ENCODE results near the gene GPR135. TPM values are rescaled to one million over a fixed set of nuclear protein-coding genes. Genes with fewer than 3 reads are reported as not detected.

GPR135 gene
- polyA plus RNA-seq, 3 donors: 0.05 to 0.69 TPM; not detected in 1

DNA sequence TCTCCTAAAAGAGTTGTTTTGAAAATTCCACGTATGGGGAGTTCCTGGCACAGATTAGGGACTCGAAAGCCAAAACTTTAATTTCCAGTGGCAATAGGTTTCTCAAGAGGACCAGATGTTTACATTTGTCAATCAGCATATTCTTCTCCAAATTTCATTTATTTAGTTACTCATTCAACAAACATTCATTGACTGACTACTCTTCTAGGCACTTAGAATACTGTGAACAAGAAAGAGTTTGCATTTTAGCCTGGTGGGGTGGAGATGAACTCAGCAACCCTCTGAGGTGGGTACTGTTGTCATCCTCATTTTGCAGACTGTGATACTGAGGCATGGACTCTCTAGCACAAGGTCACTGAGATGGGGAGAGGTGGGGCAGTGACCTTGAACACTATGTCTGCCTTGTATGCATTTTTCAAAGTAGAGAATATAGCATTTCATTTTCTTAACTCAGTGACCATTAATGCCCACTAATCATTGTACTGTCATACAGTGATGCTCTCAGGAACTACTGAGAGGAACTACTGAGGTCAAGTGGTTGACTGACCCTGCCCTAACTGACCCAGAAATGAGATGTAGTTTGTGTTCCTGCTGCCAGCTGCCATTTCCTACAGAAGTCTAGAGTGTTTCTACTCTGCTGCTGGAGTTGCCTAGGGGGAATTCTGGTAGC, 16.8 kb upstream of the GPR135 start:
- Mint-ChIP-seq H3K27ac (peak overlapping the region in 4 of 7 donors; percentile 46 to 80 (median 58)), H3K4me1 (peaks cover 49% of the 10 kb centered on the region), H3K27me3 (ENCODE audit: low read depth in 3 of 3) (no peaks in the 10 kb centered on the region), H3K36me3 (peaks cover 13 to 16% of the 10 kb centered on the region in 2 donors), H3K4me3 (no peak overlapping the region), H3K9me3 (no peaks in the 10 kb centered on the region)
- peaks cover 23% of the 10 kb centered on the region for H4K20me1 ChIP-seq (ENCODE audit: insufficient read depth, low read length)
- H3K27me3 ChIP-seq (ENCODE audit: control insufficient read depth in 2 of 2, insufficient read depth in 2 of 2, low read length in 2 of 2): no peaks in the 10 kb centered on the region
- intact Hi-C loops (cut with micrococcal nuclease): loop anchor here (5.0 to 10.0 kb wide), 4 partner anchors 93 to 763 kb away; partner anchors contain the start of genes CCDC175 (in 2 of the 2), DAAM1 (in 1 of the 2) and PPM1A (in 1 of the 2)
- H2AFZ ChIP-seq (ENCODE audit: insufficient read depth, low read depth, low read length, poor library complexity, severe bottlenecking): no peak overlapping the region
- H3K9me3 ChIP-seq (replicated peaks in 1 of 2; ENCODE audit: control insufficient read depth in 1 of 2, insufficient read depth in 1 of 2, low read length in 2 of 2): no peaks in the 10 kb centered on the region
- peaks cover 0 to 9% of the 10 kb centered on the region in 2 donors for H3K36me3 ChIP-seq (replicated peaks in 1 of 2; ENCODE audit: control insufficient read depth in 1 of 2, insufficient read depth in 2 of 2, low read length in 2 of 2)
- H3K9ac ChIP-seq (ENCODE audit: insufficient read depth, low read length, poor library complexity, severe bottlenecking): no peak overlapping the region
- WGBS (ENCODE audit: insufficient coverage): no CpG with 5 or more reads among the region's 2 CpGs
- TF ChIP-seq CTCF (IDR thresholded peaks at IDR 0.05): no peak
- H3K79me2 ChIP-seq (ENCODE audit: insufficient read depth, low read length): peaks cover 34% of the 10 kb centered on the region
- H3K27ac ChIP-seq (ENCODE audit: low read depth in 1 of 2, low read length in 2 of 2): peak overlapping the region in 1 of 2 donors; percentile 47
- peak in 2 of 3 donors; percentile 9 to 21 for DNase-seq
- peak overlapping the region in 1 of 3 experiments; percentile 95 for H3K4me3 ChIP-seq (replicated peaks in 1 of 3; ENCODE audit: low read depth in 2 of 3, low read length in 3 of 3)
- peaks cover 34 to 36% of the 10 kb centered on the region in 2 donors for H3K4me1 ChIP-seq (ENCODE audit: control insufficient read depth in 1 of 2, insufficient read depth in 2 of 2, low read length in 2 of 2)
- peak overlapping the region; percentile 91 for H3K4me2 ChIP-seq (replicated peaks; ENCODE audit: extremely low read depth, low read length, poor library complexity, severe bottlenecking)

DNA sequence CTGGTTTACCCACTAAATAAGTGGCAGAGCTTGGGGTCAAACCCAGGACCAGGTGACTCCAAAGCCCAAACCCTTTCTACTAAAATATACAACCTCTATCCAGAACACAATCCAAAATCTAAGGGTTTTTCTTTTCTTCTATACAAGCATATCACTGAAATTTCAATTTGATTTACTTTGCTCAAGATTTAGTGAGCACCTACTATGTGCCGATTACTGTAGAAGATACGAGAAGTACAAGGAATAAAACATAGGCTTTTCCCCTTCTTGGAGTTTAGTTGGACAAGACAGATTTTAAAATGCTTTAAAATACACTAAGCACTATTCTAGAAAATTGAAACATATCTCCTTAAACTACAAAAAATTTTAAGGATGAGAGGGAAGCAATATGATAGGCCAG, 16.2 kb upstream of the GPR135 start:
- intact Hi-C loops (cut with micrococcal nuclease): loop anchor here (5.0 to 10.0 kb wide), 4 partner anchors 93 to 763 kb away; partner anchors contain the start of genes CCDC175 (in 2 of the 2), DAAM1 (in 1 of the 2) and PPM1A (in 1 of the 2)

More for the DNA sequence above, 16.2 kb upstream of the GPR135 start:
- Mint-ChIP-seq H3K4me1 (peaks cover 47% of the 10 kb centered on the region), H3K4me3 (no peak overlapping the region), H3K27ac (peak overlapping the region in 1 of 7 donors; percentile 43), H3K9me3 (no peaks in the 10 kb centered on the region), H3K27me3 (ENCODE audit: low read depth in 3 of 3) (no peaks in the 10 kb centered on the region), H3K36me3 (peaks cover 16 to 19% of the 10 kb centered on the region in 2 donors)
- H3K4me2 ChIP-seq (replicated peaks; ENCODE audit: extremely low read depth, low read length, poor library complexity, severe bottlenecking): no peak overlapping the region
- H3K27me3 ChIP-seq (ENCODE audit: control insufficient read depth in 2 of 2, insufficient read depth in 2 of 2, low read length in 2 of 2): no peaks in the 10 kb centered on the region
- H3K79me2 ChIP-seq (ENCODE audit: insufficient read depth, low read length): peaks cover 28% of the 10 kb centered on the region
- H2AFZ ChIP-seq (ENCODE audit: insufficient read depth, low read depth, low read length, poor library complexity, severe bottlenecking): no peak overlapping the region
- no peaks in the 10 kb centered on the region for H3K9me3 ChIP-seq (replicated peaks in 1 of 2; ENCODE audit: control insufficient read depth in 1 of 2, insufficient read depth in 1 of 2, low read length in 2 of 2)
- H3K36me3 ChIP-seq (replicated peaks in 1 of 2; ENCODE audit: control insufficient read depth in 1 of 2, insufficient read depth in 2 of 2, low read length in 2 of 2): peaks cover 0 to 15% of the 10 kb centered on the region in 2 donors
- H3K4me3 ChIP-seq (replicated peaks in 1 of 3; ENCODE audit: low read depth in 2 of 3, low read length in 3 of 3): no peak overlapping the region
- peaks cover 33 to 34% of the 10 kb centered on the region in 2 donors for H3K4me1 ChIP-seq (ENCODE audit: control insufficient read depth in 1 of 2, insufficient read depth in 2 of 2, low read length in 2 of 2)
- DNase-seq: no peak
- no peak overlapping the region for H3K9ac ChIP-seq (ENCODE audit: insufficient read depth, low read length, poor library complexity, severe bottlenecking)
- no CpG with 5 or more reads among the region's 2 CpGs for whole genome bisulfite sequencing (ENCODE audit: insufficient coverage)
- TF ChIP-seq CTCF (IDR thresholded peaks at IDR 0.05): no peak
- H4K20me1 ChIP-seq (ENCODE audit: insufficient read depth, low read length): peaks cover 22% of the 10 kb centered on the region
- no peak overlapping the region for H3K27ac ChIP-seq (ENCODE audit: low read depth in 1 of 2, low read length in 2 of 2)

Data from CD14-positive monocyte (primary cell).